ENCODE results near the gene CCNA2.

The CCNA2 gene

DNA sequence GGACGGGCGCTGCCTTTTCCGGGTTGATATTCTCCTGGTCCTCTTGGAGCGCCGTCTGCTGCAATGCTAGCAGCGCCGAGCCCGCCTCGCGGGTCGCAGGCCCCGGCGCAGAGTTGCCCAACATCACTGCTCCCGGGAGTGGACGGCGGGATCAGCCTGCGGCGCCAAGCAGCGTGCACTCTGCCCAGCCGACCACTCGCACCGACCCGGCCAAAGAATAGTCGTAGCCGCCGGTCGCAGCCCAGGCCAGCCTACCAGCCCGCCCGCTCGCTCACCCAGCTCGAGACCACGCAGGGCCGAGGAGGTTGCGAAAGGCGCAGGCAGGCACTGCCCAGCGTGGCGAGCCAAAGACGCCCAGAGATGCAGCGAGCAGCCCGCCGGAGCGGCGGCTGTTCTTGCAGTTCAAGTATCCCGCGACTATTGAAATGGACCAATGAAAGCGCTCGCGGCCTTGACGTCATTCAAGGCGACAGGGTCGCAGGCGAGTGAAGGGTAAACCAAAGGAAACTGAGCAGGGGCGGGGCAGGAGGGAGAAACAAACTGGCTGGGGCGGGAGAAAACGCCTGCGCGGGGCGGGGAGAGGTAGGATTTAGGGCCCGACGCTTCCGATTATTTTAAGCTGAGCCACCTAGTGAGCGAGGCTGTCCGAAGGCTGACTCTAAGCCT lies at the start of gene CCNA2:
TSS of gene CCNA2 (minus strand) at position 379 of the 666 bp plus-strand sequence. CDS start at position 124, 255 bp downstream.
- DNase-seq, result peak; percentile 92 to 95

GRCh38 chr4:121869841-121870822 lies 46.4 kb upstream of the CCNA2 start, which contains the start of gene BBS7:
Gene BBS7, minus strand, starts transcription at chr4:121870474. Its CDS starts 161 bp downstream, at chr4:121870313.
- peak; percentile 89 to 90 for DNase-seq

GRCh38 chr4:121863799-121864198 lies 40.1 kb upstream of the CCNA2 start:
- DNase-seq, result no peak

GRCh38 chr4:121861426-121861825 lies 37.7 kb upstream of the CCNA2 start:
- DNase-seq, result no peak

DNA sequence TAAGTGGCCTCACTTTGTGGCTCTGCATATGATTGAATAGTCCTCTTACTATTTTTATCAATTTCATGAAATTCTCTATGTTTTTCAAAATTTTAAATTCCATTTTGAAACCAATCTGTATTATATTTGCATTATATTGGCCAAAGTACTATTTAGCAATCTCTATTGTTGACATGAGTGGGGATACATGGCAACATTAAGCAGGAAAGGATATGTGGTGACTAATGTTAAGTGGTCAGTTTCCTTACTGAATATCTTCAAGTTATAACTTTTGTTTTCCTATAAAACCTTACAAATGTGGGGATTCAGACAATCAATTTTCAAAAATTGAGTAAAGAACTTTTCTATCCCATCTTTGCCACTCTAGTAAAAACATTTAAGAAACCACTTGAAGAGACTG lies 36.4 kb upstream of the CCNA2 start:
- DNase-seq, result no peak

GRCh38 chr4:121851354-121851753 lies 27.7 kb upstream of the CCNA2 start:
- no peak for DNase-seq

DNA sequence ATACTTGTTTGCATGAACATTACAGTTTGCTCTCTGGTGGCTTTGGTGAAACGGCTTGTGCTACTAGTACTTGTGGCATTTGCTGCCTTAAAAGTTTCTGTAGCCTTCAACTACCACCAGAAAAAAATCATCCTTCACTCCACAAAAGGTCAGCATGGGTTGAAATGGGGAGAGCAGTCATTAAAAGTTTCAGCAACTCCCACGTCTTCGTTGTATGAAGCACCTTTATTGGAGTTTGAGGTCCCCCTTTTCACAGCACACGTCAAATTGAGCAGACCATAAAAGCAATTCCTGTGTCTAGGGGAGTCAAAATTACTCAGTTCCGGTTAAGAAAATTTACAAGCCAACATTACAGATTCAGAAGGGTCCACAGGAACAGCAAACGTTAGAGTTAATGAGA lies 23.0 kb upstream of the CCNA2 start:
- no peak for DNase-seq

GRCh38 chr4:121842862-121843261 lies 19.2 kb upstream of the CCNA2 start:
- DNase-seq, result no peak

- peak; percentile 18 to 46 for DNase-seq
Observed at GRCh38 chr4:121838136-121838535, 14.5 kb upstream of the CCNA2 start.

- DNase-seq, result no peak
Observed at GRCh38 chr4:121829511-121829910, 5.8 kb upstream of the CCNA2 start.

DNA sequence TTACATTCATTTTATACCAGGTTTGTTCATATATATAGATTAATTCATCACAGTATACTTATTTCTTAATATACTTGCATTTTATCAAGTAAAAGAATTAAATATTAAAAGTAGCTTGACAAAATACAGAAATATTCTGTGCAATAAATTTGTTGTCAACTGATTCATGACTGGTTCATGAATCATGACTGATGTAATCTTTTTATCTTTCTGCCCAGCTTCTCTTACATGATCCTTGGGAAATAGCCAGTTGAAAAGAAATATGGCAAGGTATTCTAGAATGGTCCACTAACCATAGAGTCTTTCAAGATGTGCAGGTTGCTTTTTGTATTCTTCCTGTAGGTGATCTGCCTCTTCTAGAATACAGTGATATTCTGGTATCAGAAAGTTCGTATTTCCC lies 4.2 kb upstream of the CCNA2 start:
- DNase-seq, result no peak

GRCh38 chr4:121824950-121825349 lies 1.3 kb upstream of the CCNA2 start:
- no peak for DNase-seq

GRCh38 chr4:121824171-121824527 lies 466 bp upstream of the CCNA2 start:
- DNase-seq, result no peak

GRCh38 chr4:121822796-121823504 lies 733 bp downstream of the CCNA2 start:
- peak; percentile 38 for DNase-seq

- no peak for DNase-seq
Observed at GRCh38 chr4:121822047-121822446, 1.6 kb downstream of the CCNA2 start.

DNA sequence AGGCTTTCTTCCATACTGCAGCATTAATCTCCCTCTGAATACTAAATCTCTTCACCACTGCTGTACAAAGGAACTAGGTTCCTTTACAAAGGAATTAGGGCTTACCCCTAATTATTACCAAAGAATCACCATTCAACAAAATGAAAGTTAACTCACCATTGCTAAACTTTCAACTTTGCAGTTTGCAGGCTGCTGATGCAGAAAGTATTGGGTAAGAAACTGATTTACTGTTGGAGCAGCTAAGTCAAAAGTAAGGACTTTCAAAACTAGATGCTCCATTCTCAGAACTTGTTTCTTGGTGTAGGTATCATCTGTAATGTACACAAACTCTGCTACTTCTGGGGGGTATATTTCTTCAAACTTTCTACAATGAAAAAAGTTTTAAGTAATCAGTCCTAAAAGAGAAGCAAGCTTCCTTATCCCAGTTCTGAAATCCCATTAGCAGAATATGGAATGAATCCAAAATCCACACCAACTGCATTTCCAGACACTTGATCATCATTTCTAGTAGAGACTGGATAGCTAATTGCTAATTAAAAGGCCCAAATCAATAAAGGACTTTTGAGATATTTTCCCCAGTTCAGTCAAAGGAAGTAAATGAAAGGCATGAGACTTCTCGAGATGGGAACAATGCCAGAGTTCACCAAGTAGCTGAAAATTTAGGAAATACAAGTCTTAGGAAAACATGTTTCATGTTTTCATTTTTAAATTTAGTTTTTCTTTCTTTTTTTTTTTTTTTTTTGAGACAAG lies 4.3 kb downstream of the CCNA2 start:
- DNase-seq, result no peak

DNA sequence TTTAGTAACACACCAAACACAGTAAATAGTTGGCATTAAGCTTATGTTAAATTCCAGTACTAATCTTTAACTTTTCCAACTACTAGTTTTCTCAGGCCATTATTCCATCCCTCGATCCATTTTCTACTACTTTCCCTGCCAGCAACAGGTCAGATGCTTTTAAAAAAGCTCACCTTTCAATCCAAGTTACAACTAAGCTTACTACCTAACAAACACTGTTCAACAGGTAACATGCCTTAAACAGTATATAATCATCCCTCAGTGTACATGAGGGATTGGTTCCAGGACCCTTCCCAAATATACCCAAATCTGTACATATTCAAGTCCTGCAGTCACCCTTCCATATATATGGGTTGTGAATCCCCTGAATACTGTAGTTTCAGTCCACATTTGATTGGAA lies 5.5 kb downstream of the CCNA2 start:
- no peak for DNase-seq

- DNase-seq, result no peak
Observed at GRCh38 chr4:121817701-121818100, 6.0 kb downstream of the CCNA2 start.

DNA sequence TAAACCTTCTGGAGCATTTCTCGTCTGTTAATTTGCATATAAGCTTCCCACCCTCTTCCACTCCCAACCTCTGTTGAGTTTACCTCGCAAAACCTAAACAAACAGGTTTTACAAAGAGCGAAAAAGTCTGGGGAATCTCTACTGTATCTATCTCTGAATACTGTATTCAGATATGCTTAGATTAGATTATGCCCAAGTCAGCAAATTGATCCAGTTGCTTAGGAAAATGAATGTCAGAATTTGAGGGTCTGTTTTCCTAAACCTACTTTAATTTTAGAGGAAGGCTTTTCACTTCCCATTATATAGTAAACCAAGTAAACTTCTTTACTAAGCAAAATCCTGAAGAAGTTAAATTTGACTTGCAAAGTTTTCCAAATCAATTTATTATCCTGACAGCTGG lies 6.7 kb downstream of the CCNA2 start:
- no peak for DNase-seq

DNA sequence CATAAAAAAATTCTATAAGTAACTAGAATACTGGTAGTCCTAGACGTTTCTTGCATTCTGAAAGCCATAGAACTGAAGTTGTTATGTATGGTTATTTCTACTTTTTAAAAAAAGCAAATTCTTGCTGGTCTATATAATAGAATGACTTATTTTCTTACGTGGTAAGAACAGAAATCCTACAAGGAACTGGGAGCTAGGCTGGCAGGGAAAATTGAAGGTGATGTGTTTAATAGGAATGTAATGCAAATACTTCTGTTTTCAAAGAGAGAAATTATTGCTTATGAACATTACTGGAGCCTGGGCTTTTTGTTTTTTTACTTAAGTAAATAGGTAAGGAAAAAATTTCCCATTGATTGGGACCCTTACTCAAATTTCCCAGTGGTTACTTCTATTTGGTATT lies 8.9 kb downstream of the CCNA2 start:
- no peak for DNase-seq

DNA sequence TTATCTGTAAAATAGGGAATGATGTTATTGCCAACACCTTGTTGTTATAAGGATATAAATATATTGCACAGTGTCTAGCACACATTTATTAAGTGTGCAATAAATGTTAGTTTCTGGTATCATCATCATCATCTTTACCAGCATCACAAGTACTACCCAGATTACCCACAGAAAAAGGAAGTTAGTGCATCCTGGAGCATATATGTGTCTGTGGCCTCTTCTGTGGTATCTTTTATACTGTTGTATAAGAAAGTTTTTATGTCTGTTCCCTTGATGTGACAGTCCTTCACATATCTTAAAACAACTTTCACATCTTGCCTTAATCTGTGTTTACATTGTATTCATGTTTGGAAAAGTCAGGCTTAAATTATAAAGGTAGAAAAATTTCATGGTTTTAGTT lies 12.6 kb downstream of the CCNA2 start:
- no peak for DNase-seq

- no peak for DNase-seq
Observed at GRCh38 chr4:121806411-121806810, 17.3 kb downstream of the CCNA2 start.

- peak in 1 of 2 experiments; percentile 19 for DNase-seq
Observed at GRCh38 chr4:121801715-121802075, 22.0 kb downstream of the CCNA2 start.

All from AML-193 (cell line).